H9 (cell line): ENCODE results near the gene CPNE5. TPM values are rescaled to one million over a fixed set of nuclear protein-coding genes. Genes with fewer than 3 reads are reported as not detected.

Experiments used
- DNase-seq: peaks from one replicate; pipeline ENCODE4 v3.0.0-alpha.2; 2017
- H2AFZ ChIP-seq: one replicate; pipeline ENCODE4 v1.6.1; 2013; ENCODE audit warnings: mild to moderate bottlenecking, low read length, control low read depth, moderate library complexity
- H2AK5ac ChIP-seq: 2 replicates; pipeline ENCODE4 v1.6.1; 2013; ENCODE audit warnings: low read length, control low read depth, mixed read lengths; ENCODE audit not compliant: insufficient read length
- H2BK120ac ChIP-seq: one replicate; pipeline ENCODE4 v1.6.1; 2013; ENCODE audit warnings: low read depth, mild to moderate bottlenecking, low read length, control low read depth, inconsistent platforms; ENCODE audit not compliant: poor library complexity, severe bottlenecking
- H2BK12ac ChIP-seq: 2 replicates; pipeline ENCODE4 v1.6.1; 2013; ENCODE audit warnings: low read length, control low read depth, mixed read lengths, low read depth; ENCODE audit not compliant: insufficient read length
- H2BK15ac ChIP-seq: 2 replicates; pipeline ENCODE4 v1.6.1; 2013; ENCODE audit warnings: low read depth, low read length, control low read depth
- H2BK20ac ChIP-seq: one replicate; pipeline ENCODE4 v1.6.1; 2013; ENCODE audit warnings: low read depth, mild to moderate bottlenecking, low read length, control low read depth, inconsistent platforms; ENCODE audit not compliant: poor library complexity, severe bottlenecking
- H2BK5ac ChIP-seq: 2 replicates; pipeline ENCODE4 v1.6.1; 2013; ENCODE audit warnings: low read length, control low read depth, mixed read lengths; ENCODE audit not compliant: insufficient read length
- H3K14ac ChIP-seq: 2 replicates; pipeline ENCODE4 v1.6.1; 2013; ENCODE audit warnings: low read length, control low read depth; ENCODE audit not compliant: insufficient read depth
- H3K18ac ChIP-seq: 2 replicates; pipeline ENCODE4 v1.6.1; 2013; ENCODE audit warnings: low read depth, mild to moderate bottlenecking, mixed read lengths, low read length, control low read depth; ENCODE audit not compliant: insufficient read length
- H3K23ac ChIP-seq: 2 replicates; pipeline ENCODE4 v1.6.1; 2013; ENCODE audit warnings: low read length, control low read depth, mixed read lengths, low read depth; ENCODE audit not compliant: insufficient read length
- H3K23me2 ChIP-seq: 2 replicates; pipeline ENCODE4 v1.6.1; 2013; ENCODE audit warnings: low read depth, mild to moderate bottlenecking, mixed read lengths, low read length, control low read depth; ENCODE audit not compliant: insufficient read length, poor library complexity, severe bottlenecking
- H3K27ac ChIP-seq: 2 replicates; pipeline ENCODE4 v1.5.1; 2013; ENCODE audit warnings: low read length, control low read depth, mixed read lengths, low read depth; ENCODE audit not compliant: insufficient read length
- H3K27me3 ChIP-seq: 2 replicates; pipeline ENCODE4 v1.6.1; 2013; ENCODE audit warnings: low read length, control low read depth, inconsistent platforms; ENCODE audit not compliant: insufficient read depth
- H3K4ac ChIP-seq: 2 replicates; pipeline ENCODE4 v1.6.1; 2013; ENCODE audit warnings: low read depth, mild to moderate bottlenecking, control low read depth, inconsistent platforms, low read length, moderate library complexity
- H3K4me1 ChIP-seq: 2 replicates; pipeline ENCODE4 v1.6.1; 2013; ENCODE audit warnings: low read length, control low read depth, inconsistent platforms; ENCODE audit not compliant: insufficient read depth
- H3K4me2 ChIP-seq: 2 replicates; pipeline ENCODE4 v1.6.1; 2013; ENCODE audit warnings: low read length, control low read depth, mixed read lengths; ENCODE audit not compliant: insufficient read length, insufficient read depth
- H3K56ac ChIP-seq: 2 replicates; pipeline ENCODE4 v1.6.1; 2013; ENCODE audit warnings: low read depth, mild to moderate bottlenecking, mixed read lengths, low read length, control low read depth; ENCODE audit not compliant: insufficient read length
- H3K79me1 ChIP-seq: 2 replicates; pipeline ENCODE4 v1.6.1; 2013; ENCODE audit warnings: low read depth, mild to moderate bottlenecking, moderate library complexity, low read length, control low read depth, inconsistent platforms; ENCODE audit not compliant: insufficient read depth, poor library complexity, severe bottlenecking
- H3K79me2 ChIP-seq: 2 replicates; pipeline ENCODE4 v1.6.1; 2013; ENCODE audit warnings: low read length, control low read depth, inconsistent platforms; ENCODE audit not compliant: insufficient read depth
- H3K9ac ChIP-seq: 2 replicates; pipeline ENCODE4 v1.6.1; 2013; ENCODE audit warnings: low read length, control low read depth, mixed read lengths; ENCODE audit not compliant: insufficient read length; ENCODE audit errors: extremely low read depth
- H3K9me3 ChIP-seq: one replicate; pipeline ENCODE4 v1.6.1; 2013; ENCODE audit warnings: low read depth, low read length, inconsistent platforms; ENCODE audit not compliant: control insufficient read depth
- H3T11ph ChIP-seq: one replicate; pipeline ENCODE4 v1.6.1; 2013; ENCODE audit warnings: mild to moderate bottlenecking, low read length, control low read depth, inconsistent platforms
- H4K20me1 ChIP-seq: one replicate; pipeline ENCODE4 v1.6.1; 2013; ENCODE audit not compliant: control insufficient read depth, insufficient read length, insufficient read depth
- H4K5ac ChIP-seq: 2 replicates; pipeline ENCODE4 v1.6.1; 2013; ENCODE audit warnings: low read depth, mild to moderate bottlenecking, mixed read lengths, low read length, control low read depth; ENCODE audit not compliant: insufficient read length
- H4K8ac ChIP-seq: replicated peaks from 2 replicates; pipeline ENCODE4 v1.6.1; 2013; ENCODE audit warnings: low read length, control low read depth, mixed read lengths, low read depth; ENCODE audit not compliant: insufficient read length
- H4K91ac ChIP-seq: 2 replicates; pipeline ENCODE4 v1.6.1; 2013; ENCODE audit warnings: low read depth, mild to moderate bottlenecking, moderate library complexity, mixed read lengths, low read length, control low read depth; ENCODE audit not compliant: insufficient read length
- H3K27ac Mint-ChIP-seq, 3 experiments: 2 replicates in 2 of 3; 3 replicates in 1 of 3; pipeline ENCODE4 v1.8.0; 2020 to 2021; ENCODE audit warnings: mixed read lengths in 3 of 3, mild to moderate bottlenecking in 1 of 3, moderate library complexity in 1 of 3
- H3K27me3 Mint-ChIP-seq: 2 replicates; pipeline ENCODE4 v1.8.0; 2021; ENCODE audit warnings: low read depth, mild to moderate bottlenecking, moderate library complexity, mixed read lengths
- H3K36me3 Mint-ChIP-seq, 3 experiments: 2 replicates in 2 of 3; 3 replicates in 1 of 3; pipeline ENCODE4 v1.8.0; 2020 to 2021; ENCODE audit warnings: low read depth in 3 of 3, mixed read lengths in 3 of 3; ENCODE audit not compliant: insufficient read depth in 1 of 3
- H3K4me1 Mint-ChIP-seq, 2 experiments: 2 replicates each; pipeline ENCODE4 v1.8.0; 2020; ENCODE audit warnings: mixed read lengths in 2 of 2
- H3K4me3 Mint-ChIP-seq, 2 experiments: 2 replicates in 1 of 2; 3 replicates in 1 of 2; pipeline ENCODE4 v1.8.0; 2020 to 2021; ENCODE audit warnings: mild to moderate bottlenecking in 2 of 2, mixed read lengths in 2 of 2, moderate library complexity in 1 of 2
- H3K9me3 Mint-ChIP-seq, 2 experiments: 2 replicates in 1 of 2; 3 replicates in 1 of 2; pipeline ENCODE4 v1.8.0; 2020; ENCODE audit warnings: mild to moderate bottlenecking in 2 of 2, mixed read lengths in 2 of 2, moderate library complexity in 1 of 2
- CTCF ChIP-seq: fragments of 200-600 bp; sonication (generic); conservative IDR thresholded peaks from 3 replicates; pipeline ENCODE4 v1.8.0; 2021; ENCODE audit warnings: antibody characterized with exemption, mild to moderate bottlenecking
- WGBS: extraction: QIAGEN DNeasy Blood & Tissue Kit; methylation state at CpG from one replicate; pipeline ENCODE4 v1.1.7; 2013; ENCODE audit warnings: missing lambda C conversion rate, low lambda C conversion rate, mixed read lengths; ENCODE audit not compliant: insufficient read length; ENCODE audit errors: extremely low coverage; 5-methylcytosine and 5-hydroxymethylcytosine counted together
- total RNA-seq: library from RNA; stranded (reverse); gene quantifications from 2 replicates; pipeline ENCODE4 v1.2.1, GENCODE V29; 2021

The CPNE5 gene
- total RNA-seq, 1 experiment from 2014 or later, result 0.52 TPM

GRCh38 chr6:36825994-36826393 lies 13.2 kb downstream of the CPNE5 start:
- Mint-ChIP-seq H3K36me3 (no peaks in the 10 kb centered on the region; a peak in 1 of 7 replicates), H3K4me1 (peaks cover 17 to 38% of the 10 kb centered on the region in 2 experiments), H3K9me3 (no peaks in the 10 kb centered on the region), H3K27ac (no peak overlapping the region; a peak in 1 of 7 replicates), H3K27me3 (peaks cover 13% of the 10 kb centered on the region), H3K4me3 (no peak overlapping the region; a peak in 1 of 5 replicates)
- no peak overlapping the region for H3K4ac ChIP-seq
- no peak overlapping the region for H4K8ac ChIP-seq
- no peak for TF ChIP-seq CTCF
- H3K27me3 ChIP-seq, result no peaks in the 10 kb centered on the region
- H3K4me1 ChIP-seq, result no peaks in the 10 kb centered on the region
- H2BK20ac ChIP-seq, result no peak overlapping the region
- H3K79me2 ChIP-seq, result no peaks in the 10 kb centered on the region
- WGBS, result no CpG with 5 or more reads among the region's 8 CpGs
- H3K9ac ChIP-seq, result no peak overlapping the region
- H2AFZ ChIP-seq, result no peak overlapping the region
- no peak overlapping the region for H4K91ac ChIP-seq
- no peak overlapping the region for H3K27ac ChIP-seq
- H3T11ph ChIP-seq, result no peak overlapping the region
- no peak overlapping the region for H4K5ac ChIP-seq
- no peaks in the 10 kb centered on the region for H3K79me1 ChIP-seq
- H3K23me2 ChIP-seq, result no peaks in the 10 kb centered on the region
- no peak overlapping the region for H3K14ac ChIP-seq
- no peak overlapping the region for H2BK5ac ChIP-seq
- H2BK120ac ChIP-seq, result no peak overlapping the region
- no peak overlapping the region for H3K18ac ChIP-seq
- DNase-seq, result no peak
- no peak overlapping the region for H2BK12ac ChIP-seq
- no peak overlapping the region for H3K56ac ChIP-seq
- no peak overlapping the region for H3K23ac ChIP-seq
- H2AK5ac ChIP-seq, result no peak overlapping the region
- H3K4me2 ChIP-seq, result no peak overlapping the region
- no peaks in the 10 kb centered on the region for H4K20me1 ChIP-seq
- no peak overlapping the region for H2BK15ac ChIP-seq
- no peaks in the 10 kb centered on the region for H3K9me3 ChIP-seq
